GM12891 (cell line): Measurements from ENCODE around the gene TBC1D25.

Experiments
- POLR2A ChIP-seq: IDR thresholded peaks from 2 replicates; pipeline ENCODE4 v1.6.1; 2011; ENCODE audit warnings: low read depth, low read length, control low read depth
- POLR2AphosphoS5 ChIP-seq: IDR thresholded peaks from 2 replicates; pipeline ENCODE4 v1.6.1; 2011; ENCODE audit warnings: low read depth, low read length, control low read depth
- POU2F2 ChIP-seq: IDR thresholded peaks from 2 replicates; pipeline ENCODE4 v1.6.1; 2011; ENCODE audit warnings: low read depth, mild to moderate bottlenecking, control low read depth, low read length, moderate library complexity

- TF ChIP-seq POU2F2: no peak
- TF ChIP-seq POLR2A: no peak
- no peak for TF ChIP-seq POLR2AphosphoS5
Measured at GRCh38 chrX:48590203-48591103, 50.9 kb downstream of the TBC1D25 start.
